ENCODE results near the gene A3GALT2.

GRCh38 chr1:33280091-33280661 lies 40.7 kb downstream of the A3GALT2 start:
- TF ChIP-seq, protein P1, sequence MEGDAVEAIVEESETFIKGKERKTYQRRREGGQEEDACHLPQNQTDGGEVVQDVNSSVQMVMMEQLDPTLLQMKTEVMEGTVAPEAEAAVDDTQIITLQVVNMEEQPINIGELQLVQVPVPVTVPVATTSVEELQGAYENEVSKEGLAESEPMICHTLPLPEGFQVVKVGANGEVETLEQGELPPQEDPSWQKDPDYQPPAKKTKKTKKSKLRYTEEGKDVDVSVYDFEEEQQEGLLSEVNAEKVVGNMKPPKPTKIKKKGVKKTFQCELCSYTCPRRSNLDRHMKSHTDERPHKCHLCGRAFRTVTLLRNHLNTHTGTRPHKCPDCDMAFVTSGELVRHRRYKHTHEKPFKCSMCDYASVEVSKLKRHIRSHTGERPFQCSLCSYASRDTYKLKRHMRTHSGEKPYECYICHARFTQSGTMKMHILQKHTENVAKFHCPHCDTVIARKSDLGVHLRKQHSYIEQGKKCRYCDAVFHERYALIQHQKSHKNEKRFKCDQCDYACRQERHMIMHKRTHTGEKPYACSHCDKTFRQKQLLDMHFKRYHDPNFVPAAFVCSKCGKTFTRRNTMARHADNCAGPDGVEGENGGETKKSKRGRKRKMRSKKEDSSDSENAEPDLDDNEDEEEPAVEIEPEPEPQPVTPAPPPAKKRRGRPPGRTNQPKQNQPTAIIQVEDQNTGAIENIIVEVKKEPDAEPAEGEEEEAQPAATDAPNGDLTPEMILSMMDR (IDR thresholded peaks at IDR 0.05; ENCODE audit: low read depth, low read length, poor library complexity, severe bottlenecking), result no peak
- no peak for TF ChIP-seq EZH2phosphoT487 (IDR thresholded peaks at IDR 0.05; ENCODE audit: borderline replicate concordance, low read length)
